NCI-H2107 (cell line): Measurements from ENCODE around the gene FMO2.

Experiments used
- DNase-seq: peaks from one replicate; lab custom pipeline; 2025; lab: John Stamatoyannopoulos, UW

The FMO2 gene

GRCh38 chr1:171257607-171258076, 72.5 kb downstream of the FMO2 start:
- DNase-seq = no peak

- no peak for DNase-seq
Measured at GRCh38 chr1:171258429-171258828, 73.3 kb downstream of the FMO2 start.

- DNase-seq = no peak
Measured at GRCh38 chr1:171258943-171259342, 73.8 kb downstream of the FMO2 start.
